SK-N-SH treated with all-trans-retinoic acid at 6 μM for 48 hours (cell line): ENCODE data around the gene ARRB1.

Experiments
- ARNTL ChIP-seq: fragments of 450-650 bp; formaldehyde crosslinking; IDR thresholded peaks from 2 replicates; pipeline ENCODE4 v1.5.0; 2020; ENCODE audit warnings: low read depth, mild to moderate bottlenecking, moderate library complexity, borderline replicate concordance
- ISL1 ChIP-seq: fragments of 250-450 bp; sonication (Bioruptor Pico); IDR thresholded peaks from 2 replicates; pipeline ENCODE4 v2.1.2; 2022; ENCODE audit warnings: mild to moderate bottlenecking, moderate library complexity

DNA sequence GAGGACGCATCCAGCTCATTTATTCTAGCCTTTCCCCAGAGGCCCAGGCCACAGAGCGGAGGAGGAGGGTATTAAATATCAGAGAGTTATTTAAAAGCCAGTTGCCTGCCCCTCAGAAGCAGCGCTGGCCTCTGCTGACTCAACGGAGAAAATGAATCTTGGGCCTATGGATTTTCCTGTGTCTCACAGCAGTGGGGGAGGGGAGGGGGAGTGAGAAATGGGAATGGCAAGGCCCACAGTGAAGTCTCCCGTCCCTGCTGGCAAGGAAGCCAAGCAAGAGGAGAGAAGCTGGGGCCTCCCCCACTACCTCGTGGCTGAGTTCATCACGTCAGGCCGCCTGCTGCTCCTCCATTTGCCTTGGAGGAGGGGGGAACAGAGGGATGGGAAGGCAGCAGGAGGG is 115.4 kb downstream of the ARRB1 start:
- TF ChIP-seq ISL1 (CRISPR knock-in tag) (no peak), ARNTL (no peak)
